H9 (cell line): ENCODE measurements around the gene STAC. TPM values are rescaled to one million over a fixed set of nuclear protein-coding genes. Genes with fewer than 3 reads are reported as not detected.

Source experiments
- DNase-seq: peaks from one replicate; pipeline ENCODE4 v3.0.0-alpha.2; 2017
- H2AFZ ChIP-seq: one replicate; pipeline ENCODE4 v1.6.1; 2013; ENCODE audit warnings: mild to moderate bottlenecking, low read length, control low read depth, moderate library complexity
- H2AK5ac ChIP-seq: 2 replicates; pipeline ENCODE4 v1.6.1; 2013; ENCODE audit warnings: low read length, control low read depth, mixed read lengths; ENCODE audit not compliant: insufficient read length
- H2BK120ac ChIP-seq: one replicate; pipeline ENCODE4 v1.6.1; 2013; ENCODE audit warnings: low read depth, mild to moderate bottlenecking, low read length, control low read depth, inconsistent platforms; ENCODE audit not compliant: poor library complexity, severe bottlenecking
- H2BK12ac ChIP-seq: 2 replicates; pipeline ENCODE4 v1.6.1; 2013; ENCODE audit warnings: low read length, control low read depth, mixed read lengths, low read depth; ENCODE audit not compliant: insufficient read length
- H2BK15ac ChIP-seq: 2 replicates; pipeline ENCODE4 v1.6.1; 2013; ENCODE audit warnings: low read depth, low read length, control low read depth
- H2BK20ac ChIP-seq: one replicate; pipeline ENCODE4 v1.6.1; 2013; ENCODE audit warnings: low read depth, mild to moderate bottlenecking, low read length, control low read depth, inconsistent platforms; ENCODE audit not compliant: poor library complexity, severe bottlenecking
- H2BK5ac ChIP-seq: 2 replicates; pipeline ENCODE4 v1.6.1; 2013; ENCODE audit warnings: low read length, control low read depth, mixed read lengths; ENCODE audit not compliant: insufficient read length
- H3K14ac ChIP-seq: 2 replicates; pipeline ENCODE4 v1.6.1; 2013; ENCODE audit warnings: low read length, control low read depth; ENCODE audit not compliant: insufficient read depth
- H3K18ac ChIP-seq: 2 replicates; pipeline ENCODE4 v1.6.1; 2013; ENCODE audit warnings: low read depth, mild to moderate bottlenecking, mixed read lengths, low read length, control low read depth; ENCODE audit not compliant: insufficient read length
- H3K23ac ChIP-seq: 2 replicates; pipeline ENCODE4 v1.6.1; 2013; ENCODE audit warnings: low read length, control low read depth, mixed read lengths, low read depth; ENCODE audit not compliant: insufficient read length
- H3K23me2 ChIP-seq: 2 replicates; pipeline ENCODE4 v1.6.1; 2013; ENCODE audit warnings: low read depth, mild to moderate bottlenecking, mixed read lengths, low read length, control low read depth; ENCODE audit not compliant: insufficient read length, poor library complexity, severe bottlenecking
- H3K27ac ChIP-seq: 2 replicates; pipeline ENCODE4 v1.5.1; 2013; ENCODE audit warnings: low read length, control low read depth, mixed read lengths, low read depth; ENCODE audit not compliant: insufficient read length
- H3K27me3 ChIP-seq: 2 replicates; pipeline ENCODE4 v1.6.1; 2013; ENCODE audit warnings: low read length, control low read depth, inconsistent platforms; ENCODE audit not compliant: insufficient read depth
- H3K4ac ChIP-seq: 2 replicates; pipeline ENCODE4 v1.6.1; 2013; ENCODE audit warnings: low read depth, mild to moderate bottlenecking, control low read depth, inconsistent platforms, low read length, moderate library complexity
- H3K4me1 ChIP-seq: 2 replicates; pipeline ENCODE4 v1.6.1; 2013; ENCODE audit warnings: low read length, control low read depth, inconsistent platforms; ENCODE audit not compliant: insufficient read depth
- H3K4me2 ChIP-seq: 2 replicates; pipeline ENCODE4 v1.6.1; 2013; ENCODE audit warnings: low read length, control low read depth, mixed read lengths; ENCODE audit not compliant: insufficient read length, insufficient read depth
- H3K56ac ChIP-seq: 2 replicates; pipeline ENCODE4 v1.6.1; 2013; ENCODE audit warnings: low read depth, mild to moderate bottlenecking, mixed read lengths, low read length, control low read depth; ENCODE audit not compliant: insufficient read length
- H3K79me1 ChIP-seq: 2 replicates; pipeline ENCODE4 v1.6.1; 2013; ENCODE audit warnings: low read depth, mild to moderate bottlenecking, moderate library complexity, low read length, control low read depth, inconsistent platforms; ENCODE audit not compliant: insufficient read depth, poor library complexity, severe bottlenecking
- H3K79me2 ChIP-seq: 2 replicates; pipeline ENCODE4 v1.6.1; 2013; ENCODE audit warnings: low read length, control low read depth, inconsistent platforms; ENCODE audit not compliant: insufficient read depth
- H3K9ac ChIP-seq: 2 replicates; pipeline ENCODE4 v1.6.1; 2013; ENCODE audit warnings: low read length, control low read depth, mixed read lengths; ENCODE audit not compliant: insufficient read length; ENCODE audit errors: extremely low read depth
- H3K9me3 ChIP-seq: one replicate; pipeline ENCODE4 v1.6.1; 2013; ENCODE audit warnings: low read depth, low read length, inconsistent platforms; ENCODE audit not compliant: control insufficient read depth
- H3T11ph ChIP-seq: one replicate; pipeline ENCODE4 v1.6.1; 2013; ENCODE audit warnings: mild to moderate bottlenecking, low read length, control low read depth, inconsistent platforms
- H4K20me1 ChIP-seq: one replicate; pipeline ENCODE4 v1.6.1; 2013; ENCODE audit not compliant: control insufficient read depth, insufficient read length, insufficient read depth
- H4K5ac ChIP-seq: 2 replicates; pipeline ENCODE4 v1.6.1; 2013; ENCODE audit warnings: low read depth, mild to moderate bottlenecking, mixed read lengths, low read length, control low read depth; ENCODE audit not compliant: insufficient read length
- H4K8ac ChIP-seq: replicated peaks from 2 replicates; pipeline ENCODE4 v1.6.1; 2013; ENCODE audit warnings: low read length, control low read depth, mixed read lengths, low read depth; ENCODE audit not compliant: insufficient read length
- H4K91ac ChIP-seq: 2 replicates; pipeline ENCODE4 v1.6.1; 2013; ENCODE audit warnings: low read depth, mild to moderate bottlenecking, moderate library complexity, mixed read lengths, low read length, control low read depth; ENCODE audit not compliant: insufficient read length
- H3K27ac Mint-ChIP-seq, 3 experiments: 2 replicates in 2 of 3; 3 replicates in 1 of 3; pipeline ENCODE4 v1.8.0; 2020 to 2021; ENCODE audit warnings: mixed read lengths in 3 of 3, mild to moderate bottlenecking in 1 of 3, moderate library complexity in 1 of 3
- H3K27me3 Mint-ChIP-seq: 2 replicates; pipeline ENCODE4 v1.8.0; 2021; ENCODE audit warnings: low read depth, mild to moderate bottlenecking, moderate library complexity, mixed read lengths
- H3K36me3 Mint-ChIP-seq, 3 experiments: 2 replicates in 2 of 3; 3 replicates in 1 of 3; pipeline ENCODE4 v1.8.0; 2020 to 2021; ENCODE audit warnings: low read depth in 3 of 3, mixed read lengths in 3 of 3; ENCODE audit not compliant: insufficient read depth in 1 of 3
- H3K4me1 Mint-ChIP-seq, 2 experiments: 2 replicates each; pipeline ENCODE4 v1.8.0; 2020; ENCODE audit warnings: mixed read lengths in 2 of 2
- H3K4me3 Mint-ChIP-seq, 2 experiments: 2 replicates in 1 of 2; 3 replicates in 1 of 2; pipeline ENCODE4 v1.8.0; 2020 to 2021; ENCODE audit warnings: mild to moderate bottlenecking in 2 of 2, mixed read lengths in 2 of 2, moderate library complexity in 1 of 2
- H3K9me3 Mint-ChIP-seq, 2 experiments: 2 replicates in 1 of 2; 3 replicates in 1 of 2; pipeline ENCODE4 v1.8.0; 2020; ENCODE audit warnings: mild to moderate bottlenecking in 2 of 2, mixed read lengths in 2 of 2, moderate library complexity in 1 of 2
- CTCF ChIP-seq: fragments of 200-600 bp; sonication (generic); conservative IDR thresholded peaks from 3 replicates; pipeline ENCODE4 v1.8.0; 2021; ENCODE audit warnings: antibody characterized with exemption, mild to moderate bottlenecking
- total RNA-seq: library from RNA; stranded (reverse); gene quantifications from 2 replicates; pipeline ENCODE4 v1.2.1, GENCODE V29; 2021

STAC gene
- total RNA-seq, 1 experiment from 2014 or later: 3.0 TPM

GRCh38 chr3:36403661-36404060 is 23.4 kb downstream of the STAC start:
- no peak overlapping the region for H3K23ac ChIP-seq
- H3K9ac ChIP-seq: no peak overlapping the region
- Mint-ChIP-seq H3K4me1 (peaks cover 5 to 8% of the 10 kb centered on the region in 2 experiments), H3K9me3 (no peaks in the 10 kb centered on the region), H3K36me3 (no peaks in the 10 kb centered on the region), H3K4me3 (no peak overlapping the region), H3K27ac (no peak overlapping the region), H3K27me3 (no peaks in the 10 kb centered on the region)
- H3K4ac ChIP-seq: no peak overlapping the region
- DNase-seq: no peak
- no peak overlapping the region for H2BK20ac ChIP-seq
- no peaks in the 10 kb centered on the region for H3K23me2 ChIP-seq
- H3K18ac ChIP-seq: no peak overlapping the region
- no peak for TF ChIP-seq CTCF
- H3K79me2 ChIP-seq: no peaks in the 10 kb centered on the region
- no peak overlapping the region for H4K91ac ChIP-seq
- no peak overlapping the region for H2BK15ac ChIP-seq
- H3K27me3 ChIP-seq: no peaks in the 10 kb centered on the region
- H3K27ac ChIP-seq: no peak overlapping the region
- H2BK12ac ChIP-seq: no peak overlapping the region
- H2AK5ac ChIP-seq: no peak overlapping the region
- H4K8ac ChIP-seq: no peak overlapping the region
- no peaks in the 10 kb centered on the region for H4K20me1 ChIP-seq
- no peaks in the 10 kb centered on the region for H3K4me1 ChIP-seq
- no peak overlapping the region for H3K14ac ChIP-seq
- H2BK120ac ChIP-seq: no peak overlapping the region
- H2AFZ ChIP-seq: no peak overlapping the region
- no peaks in the 10 kb centered on the region for H3K79me1 ChIP-seq
- H3T11ph ChIP-seq: no peak overlapping the region
- no peak overlapping the region for H3K56ac ChIP-seq
- no peak overlapping the region for H3K4me2 ChIP-seq
- H4K5ac ChIP-seq: no peak overlapping the region
- no peak overlapping the region for H2BK5ac ChIP-seq
- no peaks in the 10 kb centered on the region for H3K9me3 ChIP-seq
